SU-DHL-6 (cell line): ENCODE measurements around the gene SLC7A11.

Experiments
- H2AFZ ChIP-seq: fragments of 200-600 bp; sonication (generic); 2 replicates; pipeline ENCODE4 v1.6.1; 2014; ENCODE audit warnings: low read depth, mild to moderate bottlenecking, moderate library complexity, mixed read lengths, antibody characterized with exemption, low read length; ENCODE audit not compliant: severe bottlenecking
- H3F3A ChIP-seq: fragments of 200-600 bp; shearing (Covaris generic); 2 replicates; pipeline ENCODE4 v1.6.0; 2016; ENCODE audit warnings: antibody characterized with exemption, mild to moderate bottlenecking; ENCODE audit not compliant: insufficient read depth
- H3K27ac ChIP-seq: fragments of 200-600 bp; sonication (generic); 2 replicates; pipeline ENCODE4 v1.5.1; 2016; ENCODE audit warnings: low read depth, mild to moderate bottlenecking, low read length, moderate library complexity, mixed read lengths
- H3K27me3 ChIP-seq: fragments of 200-600 bp; sonication (generic), shearing (Covaris generic); 2 replicates; pipeline ENCODE4 v1.6.0; 2014; ENCODE audit warnings: mild to moderate bottlenecking, low read length
- H3K36me3 ChIP-seq: fragments of 200-600 bp; sonication (generic); 2 replicates; pipeline ENCODE4 v1.6.1; 2014; ENCODE audit warnings: mild to moderate bottlenecking, low read length, mixed read lengths
- H3K4me2 ChIP-seq: fragments of 300-600, 200-600 bp; shearing (Covaris generic), sonication (generic); 2 replicates; pipeline ENCODE4 v1.6.0; 2014; ENCODE audit warnings: low read length, low read depth, mild to moderate bottlenecking; ENCODE audit not compliant: poor library complexity, severe bottlenecking
- H3K4me3 ChIP-seq: fragments of 200-600 bp; sonication (generic); 2 replicates; pipeline ENCODE4 v1.5.1; 2014; ENCODE audit warnings: antibody characterized with exemption, low read length, mild to moderate bottlenecking, mixed read lengths; ENCODE audit not compliant: insufficient read depth, poor library complexity, severe bottlenecking
- H3K79me2 ChIP-seq: fragments of 200-600 bp; sonication (generic); 2 replicates; pipeline ENCODE4 v1.6.1; 2014; ENCODE audit warnings: mild to moderate bottlenecking, low read length, moderate library complexity; ENCODE audit not compliant: insufficient read depth
- H3K9ac ChIP-seq: fragments of 200-600 bp; sonication (generic); 2 replicates; pipeline ENCODE4 v1.7.0; 2014; ENCODE audit warnings: mild to moderate bottlenecking, low read length
- H3K9me2 ChIP-seq: fragments of 200-600 bp; sonication (generic); replicated peaks from 2 replicates; pipeline ENCODE4 v1.6.1; 2014; ENCODE audit warnings: low read length; ENCODE audit not compliant: insufficient read depth
- H3K9me3 ChIP-seq: fragments of 200-600 bp; sonication (generic); 2 replicates; pipeline ENCODE4 v1.6.1; 2014; ENCODE audit warnings: low read length, mixed read lengths; ENCODE audit not compliant: insufficient read depth
- H4K20me1 ChIP-seq: fragments of 200-600 bp; sonication (generic); 2 replicates; pipeline ENCODE4 v1.6.1; 2014; ENCODE audit warnings: low read depth, mild to moderate bottlenecking, antibody characterized with exemption, low read length, moderate library complexity, mixed read lengths
- CTCF ChIP-seq: fragments of 200-600 bp; sonication (generic); IDR thresholded peaks from one replicate; pipeline ENCODE4 v1.5.1; 2017; ENCODE audit warnings: antibody characterized with exemption, mild to moderate bottlenecking, low read length, moderate library complexity; ENCODE audit not compliant: insufficient read depth, poor library complexity, severe bottlenecking
- EZH2phosphoT487 ChIP-seq: fragments of 200-600 bp; sonication (generic), shearing (Covaris generic); conservative IDR thresholded peaks from 2 replicates; pipeline ENCODE4 v1.6.1; 2018; ENCODE audit warnings: mild to moderate bottlenecking, antibody characterized with exemption, low read length, moderate library complexity, mixed read lengths

Gene SLC7A11

GRCh38 chr4:138158746-138159297 is 83.3 kb downstream of the SLC7A11 start:
- Histone ChIP-seq H3F3A (no peaks in the 10 kb centered on the region), H3K4me3 (no peak overlapping the region), H3K9me3 (no peaks in the 10 kb centered on the region), H3K9ac (no peak overlapping the region), H3K27ac (no peak overlapping the region), H4K20me1 (no peaks in the 10 kb centered on the region), H3K36me3 (no peaks in the 10 kb centered on the region), H3K9me2 (no peaks in the 10 kb centered on the region), H3K79me2 (no peaks in the 10 kb centered on the region), H3K4me2 (no peak overlapping the region), H2AFZ (no peak overlapping the region), H3K27me3 (no peaks in the 10 kb centered on the region)
- no peak for TF ChIP-seq CTCF
- no peak for TF ChIP-seq EZH2phosphoT487

GRCh38 chr4:138140879-138141278 is 101.3 kb downstream of the SLC7A11 start:
- no peak overlapping the region for H3K27ac ChIP-seq
- H3K9ac ChIP-seq = no peak overlapping the region
- H3K4me3 ChIP-seq = no peak overlapping the region
- no peak overlapping the region for H3K4me2 ChIP-seq
- no peaks in the 10 kb centered on the region for H3K79me2 ChIP-seq
- H3K27me3 ChIP-seq = no peaks in the 10 kb centered on the region
- H3K36me3 ChIP-seq = no peaks in the 10 kb centered on the region
- no peaks in the 10 kb centered on the region for H3K9me2 ChIP-seq
- no peaks in the 10 kb centered on the region for H3K9me3 ChIP-seq
- H2AFZ ChIP-seq = no peak overlapping the region
- no peaks in the 10 kb centered on the region for H3F3A ChIP-seq
- H4K20me1 ChIP-seq = no peaks in the 10 kb centered on the region
- TF ChIP-seq EZH2phosphoT487 = no peak
- TF ChIP-seq CTCF = no peak

GRCh38 chr4:138138774-138139173 is 103.4 kb downstream of the SLC7A11 start:
- no peak overlapping the region for H3K9ac ChIP-seq
- no peaks in the 10 kb centered on the region for H3K36me3 ChIP-seq
- H3K4me3 ChIP-seq = no peak overlapping the region
- H3K27ac ChIP-seq = no peak overlapping the region
- no peak overlapping the region for H3K4me2 ChIP-seq
- no peak overlapping the region for H2AFZ ChIP-seq
- H3K79me2 ChIP-seq = no peaks in the 10 kb centered on the region
- H3K9me2 ChIP-seq = no peaks in the 10 kb centered on the region
- H3K27me3 ChIP-seq = no peaks in the 10 kb centered on the region
- TF ChIP-seq CTCF (no peak), EZH2phosphoT487 (no peak)
- H4K20me1 ChIP-seq = no peaks in the 10 kb centered on the region
- H3K9me3 ChIP-seq = no peaks in the 10 kb centered on the region
- no peaks in the 10 kb centered on the region for H3F3A ChIP-seq

- H3K4me2 ChIP-seq = no peak overlapping the region
Observed at GRCh38 chr4:138135610-138136009, 106.5 kb downstream of the SLC7A11 start.

More at GRCh38 chr4:138135610-138136009, 106.5 kb downstream of the SLC7A11 start:
- H3K4me3 ChIP-seq = no peak overlapping the region
- no peaks in the 10 kb centered on the region for H3K36me3 ChIP-seq
- no peak overlapping the region for H3K9ac ChIP-seq
- H3K9me3 ChIP-seq = no peaks in the 10 kb centered on the region
- H3K79me2 ChIP-seq = no peaks in the 10 kb centered on the region
- H3K27ac ChIP-seq = no peak overlapping the region
- H4K20me1 ChIP-seq = no peaks in the 10 kb centered on the region
- H3K9me2 ChIP-seq = no peaks in the 10 kb centered on the region
- TF ChIP-seq CTCF = no peak
- TF ChIP-seq EZH2phosphoT487 = no peak
- H2AFZ ChIP-seq = no peak overlapping the region
- no peaks in the 10 kb centered on the region for H3K27me3 ChIP-seq
- H3F3A ChIP-seq = no peaks in the 10 kb centered on the region
